BLaER1 treated with 17β-estradiol and CSF1 and Interleukin-3, amounts not matched to agents 10 nM and 100 nM (cell line): Measurements from ENCODE around the gene IBA57.

ENCODE experiments used
- H3K27ac ChIP-seq, 11 experiments: shearing (Covaris generic); formaldehyde crosslinking; 2 replicates each; pipeline ENCODE4 v1.8.1; 2022
- H3K27me3 ChIP-seq, 11 experiments: shearing (Covaris generic); formaldehyde crosslinking; 2 replicates each; pipeline ENCODE4 v1.8.1; 2022
- H3K36me3 ChIP-seq, 11 experiments: shearing (Covaris generic); formaldehyde crosslinking; 2 replicates each; pipeline ENCODE4 v1.8.1; 2022
- H3K4me1 ChIP-seq, 10 experiments: shearing (Covaris generic); formaldehyde crosslinking; 2 replicates each; pipeline ENCODE4 v1.8.1; 2022
- H3K4me2 ChIP-seq, 11 experiments: shearing (Covaris generic); formaldehyde crosslinking; 2 replicates each; pipeline ENCODE4 v1.8.1; 2022
- H3K4me3 ChIP-seq, 10 experiments: shearing (Covaris generic); formaldehyde crosslinking; 2 replicates each; pipeline ENCODE4 v1.8.1; 2022
- H3K9ac ChIP-seq, 11 experiments: shearing (Covaris generic); formaldehyde crosslinking; 2 replicates each; pipeline ENCODE4 v1.8.1; 2022
- H3K9me3 ChIP-seq, 11 experiments: shearing (Covaris generic); formaldehyde crosslinking; replicated peaks in 1 of 11; 2 replicates each; pipeline ENCODE4 v1.8.1; 2022
- H4K20me1 ChIP-seq, 11 experiments: shearing (Covaris generic); formaldehyde crosslinking; 2 replicates each; pipeline ENCODE4 v1.8.1; 2022
- Cebpa-rat ChIP-seq, 11 experiments: shearing (Covaris generic); IDR thresholded peaks; 2 replicates each; pipeline ENCODE4 v1.8.1; 2022

Gene IBA57

GRCh38 chr1:228175316-228176023 is 9.9 kb downstream of the IBA57 start:
- peak overlapping the region in 9 of 11 experiments; percentile 2 to 65 (median 46); a peak in 14 of 22 replicates for H3K9ac ChIP-seq
- H3K36me3 ChIP-seq: peaks cover 0 to 15% (median 10%) of the 10 kb centered on the region in 11 experiments; a peak in 10 of 22 replicates
- H3K4me1 ChIP-seq: peaks cover 51 to 74% (median 59%) of the 10 kb centered on the region in 10 experiments
- TF ChIP-seq Cebpa-rat (IDR thresholded peaks at IDR 0.05): no peak
- H3K9me3 ChIP-seq: peaks cover 0 to 6% (median 0%) of the 10 kb centered on the region in 11 experiments; a peak in 2 of 22 replicates
- peaks cover 0 to 92% (median 62%) of the 10 kb centered on the region in 11 experiments; a peak in 15 of 22 replicates for H4K20me1 ChIP-seq
- H3K27me3 ChIP-seq: no peaks in the 10 kb centered on the region
- H3K4me3 ChIP-seq: no peak overlapping the region; a peak in 1 of 20 replicates
- H3K4me2 ChIP-seq: peak overlapping the region; percentile 61 to 95 (median 80)
- H3K27ac ChIP-seq: peak overlapping the region in 7 of 11 experiments; percentile 16 to 62 (median 29); a peak in 6 of 22 replicates

GRCh38 chr1:228176024-228176395 is 10.4 kb downstream of the IBA57 start:
- TF ChIP-seq Cebpa-rat (IDR thresholded peaks at IDR 0.05): no peak
- Histone ChIP-seq H3K9me3 (peaks cover 0 to 6% (median 0%) of the 10 kb centered on the region in 11 experiments; a peak in 2 of 22 replicates), H3K36me3 (peaks cover 0 to 14% (median 10%) of the 10 kb centered on the region in 11 experiments; a peak in 11 of 22 replicates), H3K4me2 (peak overlapping the region; percentile 61 to 95 (median 80)), H3K4me1 (peaks cover 51 to 74% (median 58%) of the 10 kb centered on the region in 10 experiments), H3K27ac (peak overlapping the region in 4 of 11 experiments; percentile 29 to 62 (median 42); a peak in 5 of 22 replicates), H3K4me3 (no peak overlapping the region), H3K27me3 (no peaks in the 10 kb centered on the region), H4K20me1 (peaks cover 0 to 91% (median 57%) of the 10 kb centered on the region in 11 experiments; a peak in 16 of 22 replicates), H3K9ac (peak overlapping the region in 9 of 11 experiments; percentile 2 to 65 (median 46); a peak in 15 of 22 replicates)

- peak overlapping the region in 6 of 11 experiments; percentile 4 to 65 (median 54); a peak in 9 of 22 replicates for H3K9ac ChIP-seq
- H3K4me3 ChIP-seq: no peak overlapping the region
- no peak overlapping the region; a peak in 1 of 22 replicates for H3K27ac ChIP-seq
- H3K27me3 ChIP-seq: no peaks in the 10 kb centered on the region
- H3K36me3 ChIP-seq: peaks cover 0 to 16% (median 10%) of the 10 kb centered on the region in 11 experiments; a peak in 11 of 22 replicates
- H3K4me1 ChIP-seq: peaks cover 51 to 72% (median 56%) of the 10 kb centered on the region in 10 experiments
- peaks cover 0 to 91% (median 56%) of the 10 kb centered on the region in 11 experiments; a peak in 16 of 22 replicates for H4K20me1 ChIP-seq
- peak overlapping the region; percentile 61 to 95 (median 80) for H3K4me2 ChIP-seq
- no peak for TF ChIP-seq Cebpa-rat (IDR thresholded peaks at IDR 0.05)
- H3K9me3 ChIP-seq: peaks cover 0 to 6% (median 0%) of the 10 kb centered on the region in 11 experiments; a peak in 2 of 22 replicates
These were observed 11.0 kb downstream of the IBA57 start for GRCh38 chr1:228176461-228177182.

GRCh38 chr1:228177183-228177475 is 11.5 kb downstream of the IBA57 start:
- Histone ChIP-seq H3K27ac (no peak overlapping the region), H3K4me1 (peaks cover 50 to 66% (median 53%) of the 10 kb centered on the region in 10 experiments), H3K9me3 (peaks cover 0 to 6% (median 0%) of the 10 kb centered on the region in 11 experiments; a peak in 2 of 22 replicates), H4K20me1 (peaks cover 0 to 89% (median 52%) of the 10 kb centered on the region in 11 experiments; a peak in 16 of 22 replicates), H3K4me3 (no peak overlapping the region), H3K9ac (peak overlapping the region in 2 of 11 experiments; percentile 7 to 51; a peak in 1 of 22 replicates), H3K4me2 (peak overlapping the region in 9 of 11 experiments; percentile 61 to 95 (median 80); a peak in 15 of 22 replicates), H3K36me3 (peaks cover 0 to 16% (median 10%) of the 10 kb centered on the region in 11 experiments; a peak in 11 of 22 replicates), H3K27me3 (no peaks in the 10 kb centered on the region)
- TF ChIP-seq Cebpa-rat (IDR thresholded peaks at IDR 0.05): no peak

- H3K4me3 ChIP-seq: no peak overlapping the region
- no peak for TF ChIP-seq Cebpa-rat (IDR thresholded peaks at IDR 0.05)
- peaks cover 0 to 83% (median 43%) of the 10 kb centered on the region in 11 experiments; a peak in 16 of 22 replicates for H4K20me1 ChIP-seq
- 0 out of 22 replicates have a peak overlapping the region, but pooled peaks of 1 of the 11 experiments have one; percentile 6 for H3K27ac ChIP-seq
- H3K9ac ChIP-seq: peak overlapping the region in 5 of 11 experiments; percentile 4 to 52 (median 32); a peak in 5 of 22 replicates
- H3K4me2 ChIP-seq: peak overlapping the region; percentile 45 to 95 (median 80)
- peaks cover 0 to 6% (median 0%) of the 10 kb centered on the region in 11 experiments; a peak in 2 of 22 replicates for H3K9me3 ChIP-seq
- H3K4me1 ChIP-seq: peaks cover 50 to 61% (median 53%) of the 10 kb centered on the region in 10 experiments
- peaks cover 0 to 16% (median 10%) of the 10 kb centered on the region in 11 experiments; a peak in 11 of 22 replicates for H3K36me3 ChIP-seq
- no peaks in the 10 kb centered on the region for H3K27me3 ChIP-seq
These were observed 12.4 kb downstream of the IBA57 start for GRCh38 chr1:228177721-228178710.

GRCh38 chr1:228178737-228179684 is 13.4 kb downstream of the IBA57 start:
- TF ChIP-seq Cebpa-rat (IDR thresholded peaks at IDR 0.05): no peak
- H3K36me3 ChIP-seq: peaks cover 0 to 16% (median 10%) of the 10 kb centered on the region in 11 experiments; a peak in 11 of 22 replicates
- H3K27ac ChIP-seq: peak overlapping the region in 2 of 11 experiments; percentile 6 to 47; a peak in 3 of 22 replicates

More at GRCh38 chr1:228178737-228179684, 13.4 kb downstream of the IBA57 start:
- peaks cover 50 to 61% (median 52%) of the 10 kb centered on the region in 10 experiments for H3K4me1 ChIP-seq
- H3K4me2 ChIP-seq: peak overlapping the region; percentile 45 to 95 (median 80)
- peak overlapping the region in 9 of 11 experiments; percentile 4 to 52 (median 16); a peak in 9 of 22 replicates for H3K9ac ChIP-seq
- H4K20me1 ChIP-seq: peaks cover 0 to 77% (median 37%) of the 10 kb centered on the region in 11 experiments; a peak in 15 of 22 replicates
- H3K27me3 ChIP-seq: no peaks in the 10 kb centered on the region
- H3K9me3 ChIP-seq: peaks cover 0 to 4% (median 0%) of the 10 kb centered on the region in 11 experiments; a peak in 2 of 22 replicates
- H3K4me3 ChIP-seq: no peak overlapping the region; a peak in 1 of 20 replicates
